Neuronal stem cell (in vitro differentiated cells): ENCODE results near the gene DNAH9.

ENCODE experiments used
- DNase-seq: peaks from one replicate; pipeline ENCODE4 v3.0.0-alpha.2; 2013; ENCODE audit warnings: low spot score
- H2AFZ ChIP-seq: one replicate; pipeline ENCODE4 v1.6.1; 2013; ENCODE audit warnings: mild to moderate bottlenecking, low read length, inconsistent platforms
- H2AK5ac ChIP-seq: 2 replicates; pipeline ENCODE4 v1.6.1; 2013; ENCODE audit warnings: low read depth, mild to moderate bottlenecking, inconsistent platforms, low read length, moderate library complexity, mixed read lengths
- H2BK120ac ChIP-seq: 2 replicates; pipeline ENCODE4 v1.6.1; 2013; ENCODE audit warnings: low read depth, mild to moderate bottlenecking, inconsistent platforms, low read length, moderate library complexity, mixed read lengths
- H2BK12ac ChIP-seq: one replicate; pipeline ENCODE4 v1.6.1; 2013; ENCODE audit warnings: low read length, inconsistent platforms
- H2BK15ac ChIP-seq: 2 replicates; pipeline ENCODE4 v1.6.1; 2013; ENCODE audit warnings: mild to moderate bottlenecking, low read length, inconsistent platforms, mixed read lengths
- H2BK5ac ChIP-seq: one replicate; pipeline ENCODE4 v1.6.1; 2013; ENCODE audit warnings: inconsistent platforms, mild to moderate bottlenecking, low read length, moderate library complexity
- H3K14ac ChIP-seq: one replicate; pipeline ENCODE4 v1.6.1; 2013; ENCODE audit warnings: low read length, inconsistent platforms
- H3K18ac ChIP-seq: 2 replicates; pipeline ENCODE4 v1.6.1; 2013; ENCODE audit warnings: low read length, inconsistent platforms
- H3K23ac ChIP-seq: 2 replicates; pipeline ENCODE4 v1.6.1; 2013; ENCODE audit warnings: low read depth, mild to moderate bottlenecking, mixed read lengths, low read length, inconsistent platforms; ENCODE audit not compliant: poor library complexity
- H3K27ac ChIP-seq: replicated peaks from 3 replicates; pipeline ENCODE4 v1.5.1; 2013; ENCODE audit warnings: low read length, inconsistent platforms
- H3K27me3 ChIP-seq, 3 experiments: 2 replicates each; pipeline ENCODE4 v1.6.1; 2013; ENCODE audit warnings: low read length in 3 of 3, mild to moderate bottlenecking in 2 of 3, inconsistent platforms in 1 of 3, low read depth in 1 of 3, mixed read lengths in 1 of 3, moderate library complexity in 1 of 3; ENCODE audit not compliant: control insufficient read depth in 3 of 3, insufficient read depth in 3 of 3
- H3K36me3 ChIP-seq, 2 donors: replicated peaks in 1 of 2; 2 replicates each; pipeline ENCODE4 v1.6.1; 2013; ENCODE audit warnings: low read length in 2 of 2; ENCODE audit not compliant: control insufficient read depth in 2 of 2, insufficient read depth in 2 of 2
- H3K4ac ChIP-seq: 2 replicates; pipeline ENCODE4 v1.6.1; 2013; ENCODE audit warnings: inconsistent platforms, mild to moderate bottlenecking, low read length, moderate library complexity
- H3K4me1 ChIP-seq, 2 donors: 1 replicate in 1 of 2; 2 replicates in 1 of 2; pipeline ENCODE4 v1.6.1; 2013; ENCODE audit warnings: low read length in 2 of 2, low read depth in 1 of 2; ENCODE audit not compliant: control insufficient read depth in 2 of 2, insufficient read depth in 1 of 2
- H3K4me2 ChIP-seq: one replicate; pipeline ENCODE4 v1.6.1; 2013; ENCODE audit warnings: mild to moderate bottlenecking, low read length, inconsistent platforms; ENCODE audit not compliant: insufficient read depth, poor library complexity, severe bottlenecking
- H3K4me3 ChIP-seq, 2 donors: 2 replicates each; pipeline ENCODE4 v1.5.1; 2013; ENCODE audit warnings: low read length in 2 of 2, mild to moderate bottlenecking in 2 of 2, inconsistent platforms in 1 of 2, moderate library complexity in 1 of 2
- H3K79me1 ChIP-seq: one replicate; pipeline ENCODE4 v1.6.1; 2013; ENCODE audit warnings: low read depth, mild to moderate bottlenecking, inconsistent platforms, low read length, moderate library complexity
- H3K9ac ChIP-seq: one replicate; pipeline ENCODE4 v1.6.1; 2013; ENCODE audit warnings: mild to moderate bottlenecking, low read depth, low read length, inconsistent platforms; ENCODE audit not compliant: poor library complexity
- H3K9me3 ChIP-seq, 2 donors: replicated peaks in 1 of 2; 2 replicates each; pipeline versions ENCODE3 to v1.6.1; 2013; ENCODE audit warnings: low read length in 2 of 2, mild to moderate bottlenecking in 2 of 2, inconsistent platforms in 1 of 2, low read depth in 1 of 2, mixed read lengths in 1 of 2, moderate library complexity in 1 of 2; ENCODE audit not compliant: control insufficient read depth in 2 of 2, insufficient read depth in 1 of 2
- H4K8ac ChIP-seq: one replicate; pipeline ENCODE4 v1.6.1; 2013; ENCODE audit warnings: low read depth, mild to moderate bottlenecking, inconsistent platforms, low read length, moderate library complexity
- H4K91ac ChIP-seq: one replicate; pipeline ENCODE4 v1.6.1; 2013; ENCODE audit warnings: low read length, low read depth, mild to moderate bottlenecking, inconsistent platforms; ENCODE audit not compliant: poor library complexity
- WGBS, 2 donors: extraction: QIAGEN DNeasy Blood & Tissue Kit; methylation state at CpG; one replicate each; pipeline ENCODE4 v1.1.7; 2013; ENCODE audit warnings: missing lambda C conversion rate in 2 of 2, mixed read lengths in 1 of 2; ENCODE audit not compliant: insufficient read length in 2 of 2, insufficient replicate concordance in 1 of 2; ENCODE audit errors: extremely low coverage in 2 of 2; 5-methylcytosine and 5-hydroxymethylcytosine counted together

DNAH9 gene

DNA sequence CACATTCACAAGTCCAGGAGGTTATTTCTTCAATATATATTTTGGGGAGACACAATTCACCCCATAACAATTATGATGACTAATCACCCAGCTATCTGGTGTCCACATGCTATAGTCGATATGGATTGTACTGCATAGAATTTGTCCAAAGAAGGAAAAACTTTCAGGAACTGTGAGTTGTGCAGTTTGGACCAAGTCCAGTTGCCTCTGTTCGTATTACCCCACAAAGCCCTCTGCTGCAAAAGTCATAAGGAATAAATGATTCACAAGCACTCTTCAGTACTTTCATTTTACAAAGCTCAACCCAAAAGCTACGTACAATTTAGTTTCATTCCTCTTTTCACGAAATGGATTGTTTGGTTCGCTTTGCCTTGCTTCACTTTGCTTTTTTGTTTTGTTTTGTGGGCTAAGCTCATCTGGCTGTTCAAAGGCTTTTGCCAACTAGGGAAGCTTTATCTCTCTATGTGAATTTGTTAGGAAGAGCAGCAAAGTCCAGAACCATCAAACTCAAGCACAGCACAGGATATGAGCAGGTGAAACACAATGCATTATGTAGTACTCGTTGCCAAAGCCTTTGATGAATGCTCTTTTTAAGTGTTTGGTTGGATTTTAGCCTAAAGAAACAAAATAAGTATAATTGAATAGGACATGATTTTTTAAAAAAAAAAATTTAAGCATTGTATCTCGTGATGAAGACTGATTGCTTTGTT is 300.4 kb downstream of the DNAH9 start:
- no peak overlapping the region for H3K23ac ChIP-seq
- no peak overlapping the region for H2BK15ac ChIP-seq
- no peaks in the 10 kb centered on the region for H3K36me3 ChIP-seq
- H2BK5ac ChIP-seq, result no peak overlapping the region
- H3K18ac ChIP-seq, result no peak overlapping the region
- no peak overlapping the region for H4K8ac ChIP-seq
- no peak overlapping the region for H3K4me2 ChIP-seq
- H3K14ac ChIP-seq, result no peak overlapping the region
- no peaks in the 10 kb centered on the region for H3K9me3 ChIP-seq
- H2AK5ac ChIP-seq, result no peak overlapping the region
- peak overlapping the region; percentile 18 for H3K27ac ChIP-seq
- WGBS, 2 donors, result no CpG with 5 or more reads among the region's 7 CpGs
- no peak overlapping the region for H2BK120ac ChIP-seq
- no peaks in the 10 kb centered on the region for H3K79me1 ChIP-seq
- H3K4ac ChIP-seq, result no peak overlapping the region
- no peak overlapping the region for H4K91ac ChIP-seq
- no peaks in the 10 kb centered on the region for H3K4me1 ChIP-seq
- no peak overlapping the region for H3K4me3 ChIP-seq
- no peaks in the 10 kb centered on the region for H3K27me3 ChIP-seq
- no peak overlapping the region for H3K9ac ChIP-seq
- H2BK12ac ChIP-seq, result no peak overlapping the region
- no peak overlapping the region for H2AFZ ChIP-seq
- no peak for DNase-seq

DNA sequence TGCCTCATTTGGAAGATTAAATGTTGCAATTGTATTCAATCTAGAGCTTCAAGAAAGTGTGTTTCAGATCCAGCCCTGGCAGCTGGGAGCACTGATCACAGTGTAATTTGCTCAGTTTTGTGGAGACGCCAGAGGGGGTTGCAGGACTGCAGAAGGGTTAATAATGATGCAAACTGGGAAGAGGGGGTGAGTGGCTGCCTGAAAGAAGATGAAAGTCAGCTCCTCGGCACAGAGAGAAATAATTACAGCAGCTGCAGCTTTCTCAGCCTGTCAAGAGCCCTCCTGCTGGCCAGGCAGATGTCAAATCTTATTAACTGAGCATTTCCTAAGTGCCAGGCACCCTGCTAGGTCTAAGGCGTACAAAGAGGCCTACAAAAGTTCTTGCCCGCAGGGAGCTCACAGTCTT is 301.3 kb downstream of the DNAH9 start:
- Histone ChIP-seq H3K36me3 (no peaks in the 10 kb centered on the region), H3K27me3 (no peaks in the 10 kb centered on the region), H3K79me1 (no peaks in the 10 kb centered on the region), H3K27ac (peak overlapping the region; percentile 45), H3K4ac (no peak overlapping the region), H2AFZ (no peak overlapping the region), H4K91ac (no peak overlapping the region), H2BK12ac (no peak overlapping the region), H2BK120ac (no peak overlapping the region), H3K9me3 (no peaks in the 10 kb centered on the region), H2BK5ac (no peak overlapping the region), H3K4me1 (no peaks in the 10 kb centered on the region), H2BK15ac (no peak overlapping the region), H3K4me3 (no peak overlapping the region), H3K14ac (no peak overlapping the region), H3K4me2 (no peak overlapping the region), H2AK5ac (no peak overlapping the region), H4K8ac (no peak overlapping the region), H3K18ac (no peak overlapping the region), H3K23ac (no peak overlapping the region), H3K9ac (no peak overlapping the region)
- DNase-seq, result peak; percentile 49
- no CpG with 5 or more reads among the region's 4 CpGs for WGBS, 2 donors

DNA sequence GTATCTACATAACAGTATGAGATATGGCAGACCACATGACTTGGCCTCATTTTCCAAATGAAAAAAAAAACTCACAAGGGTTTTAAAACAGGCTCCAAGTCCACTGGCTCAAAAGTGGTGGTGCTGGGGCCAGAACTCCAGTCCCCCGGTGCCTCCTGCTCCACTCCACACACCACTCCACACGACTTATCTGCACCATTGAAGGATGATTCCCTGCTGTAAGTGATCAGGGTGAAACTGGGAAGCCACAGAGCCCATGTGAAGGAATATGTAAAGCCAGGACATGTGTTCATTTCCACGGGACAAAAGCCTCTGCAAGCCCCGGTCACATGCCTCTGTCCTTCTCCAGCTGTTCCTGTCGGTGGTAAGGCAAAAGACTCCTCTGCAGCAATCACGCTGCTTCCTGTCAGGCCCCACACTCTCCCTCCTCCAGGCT is 301.8 kb downstream of the DNAH9 start:
- no peak overlapping the region for H3K23ac ChIP-seq
- H3K4me1 ChIP-seq, result no peaks in the 10 kb centered on the region
- no peak overlapping the region for H4K91ac ChIP-seq
- H3K18ac ChIP-seq, result peak overlapping the region; percentile 21
- peak overlapping the region; percentile 45 for H3K27ac ChIP-seq
- no peak overlapping the region for H2AK5ac ChIP-seq
- H3K14ac ChIP-seq, result no peak overlapping the region
- H3K9ac ChIP-seq, result no peak overlapping the region
- no peak overlapping the region for H4K8ac ChIP-seq
- H2AFZ ChIP-seq, result no peak overlapping the region
- no CpG with 5 or more reads among the region's 6 CpGs for WGBS, 2 donors
- H2BK5ac ChIP-seq, result no peak overlapping the region
- H3K4me2 ChIP-seq, result no peak overlapping the region
- no peaks in the 10 kb centered on the region for H3K79me1 ChIP-seq
- no peak overlapping the region for H3K4me3 ChIP-seq
- no peaks in the 10 kb centered on the region for H3K36me3 ChIP-seq
- no peak overlapping the region for H2BK15ac ChIP-seq
- no peaks in the 10 kb centered on the region for H3K9me3 ChIP-seq
- no peak overlapping the region for H2BK12ac ChIP-seq
- DNase-seq, result no peak
- no peak overlapping the region for H3K4ac ChIP-seq
- no peak overlapping the region for H2BK120ac ChIP-seq
- H3K27me3 ChIP-seq, result no peaks in the 10 kb centered on the region

GRCh38 chr17:11900655-11901054 is 302.4 kb downstream of the DNAH9 start:
- H3K4me3 ChIP-seq, result no peak overlapping the region
- no peaks in the 10 kb centered on the region for H3K9me3 ChIP-seq
- H2AFZ ChIP-seq, result no peak overlapping the region
- H2BK5ac ChIP-seq, result no peak overlapping the region
- no peak overlapping the region for H2BK12ac ChIP-seq
- WGBS, 2 donors, result no CpG with 5 or more reads among the region's 3 CpGs
- H3K14ac ChIP-seq, result no peak overlapping the region
- H3K79me1 ChIP-seq, result no peaks in the 10 kb centered on the region
- H3K9ac ChIP-seq, result no peak overlapping the region
- no peak overlapping the region for H3K4ac ChIP-seq
- H2BK15ac ChIP-seq, result no peak overlapping the region
- H3K18ac ChIP-seq, result no peak overlapping the region
- no peak for DNase-seq
- H3K4me1 ChIP-seq, result no peaks in the 10 kb centered on the region
- H3K27ac ChIP-seq, result no peak overlapping the region
- H3K36me3 ChIP-seq, result no peaks in the 10 kb centered on the region
- no peak overlapping the region for H4K8ac ChIP-seq
- H3K4me2 ChIP-seq, result no peak overlapping the region
- no peak overlapping the region for H2BK120ac ChIP-seq
- H4K91ac ChIP-seq, result no peak overlapping the region
- H3K23ac ChIP-seq, result no peak overlapping the region
- H3K27me3 ChIP-seq, result no peaks in the 10 kb centered on the region
- no peak overlapping the region for H2AK5ac ChIP-seq
